Right lobe of liver (tissue), 4 donors: ENCODE measurements around the gene DVL2.

Experiments
- POLR2A ChIP-seq: fragments of 450-650 bp; IDR thresholded peaks from one replicate; pipeline ENCODE4 v1.6.1; 2017; ENCODE audit warnings: antibody characterized with exemption, mild to moderate bottlenecking
- TF ChIP-seq, protein P1 (sequence below), 4 donors: fragments of 200-600 bp in 3 of 4; fragments of 450-650 bp in 1 of 4; IDR thresholded peaks; one replicate each; pipeline versions ENCODE4 v1.5.1 to v1.8.0; 2016 to 2022; ENCODE audit warnings: antibody characterized with exemption in 4 of 4, mild to moderate bottlenecking in 2 of 4
- donor health status: DM: no; HTN: no; CAD: no.
- donor health status: DM: no; HTN: no; CAD: no.
- donor health status: DM: no; HTN: yes; CAD: no.

DNA sequence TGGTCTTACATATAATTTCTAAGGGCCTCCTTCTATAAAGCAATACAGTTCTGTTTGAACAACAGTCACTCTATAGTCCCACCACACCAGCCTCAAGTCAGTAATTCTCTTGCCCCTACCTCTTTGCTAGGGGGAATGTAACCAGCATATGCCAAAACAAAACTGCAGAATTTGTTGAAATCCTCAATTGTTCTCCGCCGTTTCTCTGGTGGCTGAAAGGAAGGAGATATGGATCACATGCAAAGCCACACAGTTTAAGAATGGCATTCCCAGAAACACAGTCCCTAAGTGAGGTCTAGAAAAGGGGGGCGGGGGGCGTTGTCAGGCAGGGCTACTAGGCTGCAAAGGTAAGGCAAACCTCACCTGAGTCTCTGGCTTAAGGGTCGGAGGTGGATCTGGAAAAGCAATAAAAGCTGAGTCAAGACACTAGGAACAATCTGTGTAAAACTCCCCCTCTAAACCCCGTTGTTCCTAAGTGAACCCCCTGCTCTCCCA, 3.0 kb upstream of the DVL2 start:
- TF ChIP-seq POLR2A: no peak
- TF ChIP-seq, protein P1, sequence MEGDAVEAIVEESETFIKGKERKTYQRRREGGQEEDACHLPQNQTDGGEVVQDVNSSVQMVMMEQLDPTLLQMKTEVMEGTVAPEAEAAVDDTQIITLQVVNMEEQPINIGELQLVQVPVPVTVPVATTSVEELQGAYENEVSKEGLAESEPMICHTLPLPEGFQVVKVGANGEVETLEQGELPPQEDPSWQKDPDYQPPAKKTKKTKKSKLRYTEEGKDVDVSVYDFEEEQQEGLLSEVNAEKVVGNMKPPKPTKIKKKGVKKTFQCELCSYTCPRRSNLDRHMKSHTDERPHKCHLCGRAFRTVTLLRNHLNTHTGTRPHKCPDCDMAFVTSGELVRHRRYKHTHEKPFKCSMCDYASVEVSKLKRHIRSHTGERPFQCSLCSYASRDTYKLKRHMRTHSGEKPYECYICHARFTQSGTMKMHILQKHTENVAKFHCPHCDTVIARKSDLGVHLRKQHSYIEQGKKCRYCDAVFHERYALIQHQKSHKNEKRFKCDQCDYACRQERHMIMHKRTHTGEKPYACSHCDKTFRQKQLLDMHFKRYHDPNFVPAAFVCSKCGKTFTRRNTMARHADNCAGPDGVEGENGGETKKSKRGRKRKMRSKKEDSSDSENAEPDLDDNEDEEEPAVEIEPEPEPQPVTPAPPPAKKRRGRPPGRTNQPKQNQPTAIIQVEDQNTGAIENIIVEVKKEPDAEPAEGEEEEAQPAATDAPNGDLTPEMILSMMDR (IDR thresholded peaks at IDR 0.05): no peak
